ENCODE measurements around the gene ZNF576.
"Not testable (repeated sequence)": the region's sequence is repeated elsewhere in the genome, so short reads cannot be mapped to it uniquely, and the experiment has no call there.

ZNF576 gene

GRCh38 chr19:43644181-43644580 is 47.8 kb downstream of the ZNF576 start:
- in situ Hi-C loops (cut with MboI; ENCODE audit: low sequenced_read_pairs), result no loop called here

GRCh38 chr19:43648633-43649032 is 52.2 kb downstream of the ZNF576 start:
- in situ Hi-C loops (cut with MboI; ENCODE audit: low sequenced_read_pairs), result no loop called here

- in situ Hi-C loops (cut with MboI; ENCODE audit: low sequenced_read_pairs), result no loop called here
Observed at GRCh38 chr19:43649514-43649913, 53.1 kb downstream of the ZNF576 start.

GRCh38 chr19:43650276-43650675 is 53.9 kb downstream of the ZNF576 start:
- in situ Hi-C loops (cut with MboI; ENCODE audit: low sequenced_read_pairs), result not testable (repeated sequence)

All from HL-60/S4 treated with retinoic acid at 250 ng/mL for 4 days and 3 days (cell line).